Stimulated activated CD8-positive, alpha-beta memory T cell treated with anti-CD3 and anti-CD28 coated beads, Interleukin-12 subunit alpha, Interleukin-12 subunit beta, amount 100 ng/mL, for 24 hours (primary cell): ENCODE data around the gene PLEKHG2.

ENCODE experiments used
- DNase-seq: peaks from one replicate; pipeline ENCODE4 v3.0.0-alpha.2; 2020; ENCODE audit errors: extremely low read depth

Gene PLEKHG2

GRCh38 chr19:39422020-39422419 is 9.6 kb downstream of the PLEKHG2 start:
- DNase-seq, result no peak

- no peak for DNase-seq
These were observed 11.0 kb downstream of the PLEKHG2 start for GRCh38 chr19:39423258-39424086.

GRCh38 chr19:39424934-39425333 is 12.5 kb downstream of the PLEKHG2 start:
- no peak for DNase-seq

GRCh38 chr19:39425744-39426143 is 13.3 kb downstream of the PLEKHG2 start:
- DNase-seq, result no peak

- no peak for DNase-seq
These were observed 13.7 kb downstream of the PLEKHG2 start for GRCh38 chr19:39426170-39426569.

GRCh38 chr19:39427707-39428106 is 15.2 kb downstream of the PLEKHG2 start:
- DNase-seq, result no peak

GRCh38 chr19:39428283-39429112 is 16.0 kb downstream of the PLEKHG2 start:
- no peak for DNase-seq

GRCh38 chr19:39430675-39431593 is 18.5 kb downstream of the PLEKHG2 start:
- no peak for DNase-seq

- DNase-seq, result no peak
These were observed 20.2 kb downstream of the PLEKHG2 start for GRCh38 chr19:39432677-39433025.

GRCh38 chr19:39433480-39434079 is 21.1 kb downstream of the PLEKHG2 start:
- no peak for DNase-seq

GRCh38 chr19:39434123-39435076 is 21.9 kb downstream of the PLEKHG2 start:
- DNase-seq, result no peak

GRCh38 chr19:39435499-39436349 is 23.3 kb downstream of the PLEKHG2 start, which contains the start of gene RPS16:
Gene RPS16, minus strand, starts transcription at chr19:39435949. Its CDS starts 54 bp downstream, at chr19:39435895.
- peak; percentile 99 for DNase-seq

GRCh38 chr19:39436350-39436716 is 23.9 kb downstream of the PLEKHG2 start:
- DNase-seq, result no peak

- DNase-seq, result no peak
These were observed 25.9 kb downstream of the PLEKHG2 start for GRCh38 chr19:39438270-39438934.

GRCh38 chr19:39444598-39445195 is 32.2 kb downstream of the PLEKHG2 start:
- DNase-seq, result no peak

GRCh38 chr19:39445196-39446111 is 33.0 kb downstream of the PLEKHG2 start, which contains the start of gene SUPT5H:
Gene SUPT5H, plus strand, starts transcription at chr19:39445582. Its CDS starts 309 bp downstream, at chr19:39445891.
- peak; percentile 94 for DNase-seq
